ENCODE data around the gene CREG2.
A peak's percentile ranks its signal among the peaks of the same experiment; 100 is the strongest.

The CREG2 gene

DNA sequence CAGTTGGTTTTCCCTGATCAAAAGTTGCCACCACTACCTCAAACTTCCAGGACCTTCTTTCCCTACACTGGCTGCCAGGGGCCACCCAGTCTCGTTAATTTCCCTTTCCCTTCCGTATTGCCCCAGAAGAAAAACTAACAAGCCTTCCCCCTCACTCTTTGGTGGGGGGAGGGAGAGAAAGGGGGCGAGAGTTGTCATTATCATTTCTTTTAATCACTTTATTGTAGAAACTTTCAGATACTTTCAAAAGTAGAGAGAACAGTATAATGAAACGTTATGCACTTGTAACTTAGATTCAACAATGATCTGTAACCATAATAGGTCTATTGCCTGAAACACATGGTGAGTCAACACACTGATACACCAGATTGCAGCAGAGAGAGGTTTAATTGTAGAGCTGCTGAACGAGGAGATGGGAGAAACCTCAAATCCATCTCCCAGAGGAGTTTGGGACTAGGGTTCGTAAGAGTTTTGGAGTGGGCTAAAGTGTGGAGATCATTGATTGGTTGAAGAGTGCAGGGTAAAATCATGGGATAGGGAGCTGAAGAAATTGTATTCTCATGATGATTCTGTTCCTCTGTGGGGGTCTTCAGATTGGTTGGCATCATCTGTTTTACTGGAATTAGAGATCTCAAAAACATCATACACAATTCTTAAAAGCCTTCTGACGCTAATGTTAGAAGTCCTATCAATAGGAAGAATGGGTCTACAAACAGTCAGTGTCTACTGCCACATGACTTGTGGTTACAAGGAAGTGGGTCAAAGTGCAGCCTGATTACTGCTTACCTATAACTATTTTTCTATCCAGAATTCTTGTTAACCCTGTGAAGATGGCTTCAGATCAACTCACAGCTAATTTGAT is 76.2 kb downstream of the CREG2 start:
- Histone ChIP-seq H3K27me3 (ENCODE audit: insufficient read depth, poor library complexity, severe bottlenecking) (no peaks in the 10 kb centered on the region), H3K4me3 (replicated peaks; ENCODE audit: insufficient read depth, low read length) (no peak overlapping the region), H3K27ac (replicated peaks) (peak overlapping the region; percentile 42)
- TF ChIP-seq SPI1 (IDR thresholded peaks at IDR 0.05; ENCODE audit: borderline replicate concordance, low read depth) = no peak
- TF ChIP-seq GABPA (IDR thresholded peaks at IDR 0.05; ENCODE audit: low read depth) = no peak
- TF ChIP-seq, protein P1, sequence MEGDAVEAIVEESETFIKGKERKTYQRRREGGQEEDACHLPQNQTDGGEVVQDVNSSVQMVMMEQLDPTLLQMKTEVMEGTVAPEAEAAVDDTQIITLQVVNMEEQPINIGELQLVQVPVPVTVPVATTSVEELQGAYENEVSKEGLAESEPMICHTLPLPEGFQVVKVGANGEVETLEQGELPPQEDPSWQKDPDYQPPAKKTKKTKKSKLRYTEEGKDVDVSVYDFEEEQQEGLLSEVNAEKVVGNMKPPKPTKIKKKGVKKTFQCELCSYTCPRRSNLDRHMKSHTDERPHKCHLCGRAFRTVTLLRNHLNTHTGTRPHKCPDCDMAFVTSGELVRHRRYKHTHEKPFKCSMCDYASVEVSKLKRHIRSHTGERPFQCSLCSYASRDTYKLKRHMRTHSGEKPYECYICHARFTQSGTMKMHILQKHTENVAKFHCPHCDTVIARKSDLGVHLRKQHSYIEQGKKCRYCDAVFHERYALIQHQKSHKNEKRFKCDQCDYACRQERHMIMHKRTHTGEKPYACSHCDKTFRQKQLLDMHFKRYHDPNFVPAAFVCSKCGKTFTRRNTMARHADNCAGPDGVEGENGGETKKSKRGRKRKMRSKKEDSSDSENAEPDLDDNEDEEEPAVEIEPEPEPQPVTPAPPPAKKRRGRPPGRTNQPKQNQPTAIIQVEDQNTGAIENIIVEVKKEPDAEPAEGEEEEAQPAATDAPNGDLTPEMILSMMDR (IDR thresholded peaks at IDR 0.05; ENCODE audit: insufficient read depth, low read length) = no peak
- no peak for TF ChIP-seq POLR2AphosphoS5 (IDR thresholded peaks at IDR 0.05; ENCODE audit: low read depth)
- DNase-seq (ENCODE audit: low read depth in 1 of 2, low spot score in 1 of 2) = no peak

DNA sequence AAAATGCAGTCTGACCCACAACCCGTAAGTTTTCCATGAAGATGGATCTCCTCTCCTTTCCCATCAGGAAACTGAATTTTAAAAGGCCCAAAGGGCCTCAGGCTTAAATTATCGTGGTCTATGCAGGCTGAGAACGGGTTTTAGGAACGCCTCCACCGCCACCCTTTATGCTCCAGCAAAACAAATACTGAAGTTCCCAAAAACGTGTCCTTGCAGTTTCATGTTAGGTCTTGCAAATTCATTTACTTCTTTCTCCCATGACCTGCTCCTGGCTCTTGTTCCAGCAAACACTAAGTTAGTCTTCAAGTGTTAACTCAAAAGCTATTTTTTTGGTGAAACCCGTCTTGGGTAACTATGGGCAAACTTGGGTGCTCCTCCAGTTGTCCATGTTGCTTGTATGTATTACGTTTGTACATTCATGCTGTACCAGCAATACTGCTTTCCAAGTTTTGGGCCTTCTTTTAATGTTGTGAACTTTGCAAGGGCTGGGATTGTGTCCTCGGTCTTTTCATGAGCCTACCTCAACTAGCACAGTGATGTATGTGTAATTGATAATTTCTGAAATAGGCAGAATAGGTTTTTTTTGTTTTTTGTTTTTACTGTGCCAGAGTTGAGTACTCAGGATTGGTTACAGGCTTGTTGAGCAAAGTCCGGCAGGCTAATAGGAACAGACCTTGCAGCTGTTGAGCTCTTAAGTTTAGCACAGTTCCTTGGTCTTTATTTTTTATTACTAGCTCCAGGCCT is 77.0 kb downstream of the CREG2 start:
- TF ChIP-seq, protein P2, sequence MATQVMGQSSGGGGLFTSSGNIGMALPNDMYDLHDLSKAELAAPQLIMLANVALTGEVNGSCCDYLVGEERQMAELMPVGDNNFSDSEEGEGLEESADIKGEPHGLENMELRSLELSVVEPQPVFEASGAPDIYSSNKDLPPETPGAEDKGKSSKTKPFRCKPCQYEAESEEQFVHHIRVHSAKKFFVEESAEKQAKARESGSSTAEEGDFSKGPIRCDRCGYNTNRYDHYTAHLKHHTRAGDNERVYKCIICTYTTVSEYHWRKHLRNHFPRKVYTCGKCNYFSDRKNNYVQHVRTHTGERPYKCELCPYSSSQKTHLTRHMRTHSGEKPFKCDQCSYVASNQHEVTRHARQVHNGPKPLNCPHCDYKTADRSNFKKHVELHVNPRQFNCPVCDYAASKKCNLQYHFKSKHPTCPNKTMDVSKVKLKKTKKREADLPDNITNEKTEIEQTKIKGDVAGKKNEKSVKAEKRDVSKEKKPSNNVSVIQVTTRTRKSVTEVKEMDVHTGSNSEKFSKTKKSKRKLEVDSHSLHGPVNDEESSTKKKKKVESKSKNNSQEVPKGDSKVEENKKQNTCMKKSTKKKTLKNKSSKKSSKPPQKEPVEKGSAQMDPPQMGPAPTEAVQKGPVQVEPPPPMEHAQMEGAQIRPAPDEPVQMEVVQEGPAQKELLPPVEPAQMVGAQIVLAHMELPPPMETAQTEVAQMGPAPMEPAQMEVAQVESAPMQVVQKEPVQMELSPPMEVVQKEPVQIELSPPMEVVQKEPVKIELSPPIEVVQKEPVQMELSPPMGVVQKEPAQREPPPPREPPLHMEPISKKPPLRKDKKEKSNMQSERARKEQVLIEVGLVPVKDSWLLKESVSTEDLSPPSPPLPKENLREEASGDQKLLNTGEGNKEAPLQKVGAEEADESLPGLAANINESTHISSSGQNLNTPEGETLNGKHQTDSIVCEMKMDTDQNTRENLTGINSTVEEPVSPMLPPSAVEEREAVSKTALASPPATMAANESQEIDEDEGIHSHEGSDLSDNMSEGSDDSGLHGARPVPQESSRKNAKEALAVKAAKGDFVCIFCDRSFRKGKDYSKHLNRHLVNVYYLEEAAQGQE (IDR thresholded peaks at IDR 0.05; ENCODE audit: insufficient replicate concordance, low read depth) = no peak
- TF ChIP-seq POLR2AphosphoS5 (IDR thresholded peaks at IDR 0.05; ENCODE audit: low read depth) (no peak), GABPA (IDR thresholded peaks at IDR 0.05; ENCODE audit: low read depth) (no peak), SPI1 (IDR thresholded peaks at IDR 0.05; ENCODE audit: borderline replicate concordance, low read depth) (no peak)
- TF ChIP-seq, protein P1 (IDR thresholded peaks at IDR 0.05; ENCODE audit: insufficient read depth, low read length) = no peak
- H3K27me3 ChIP-seq (ENCODE audit: insufficient read depth, poor library complexity, severe bottlenecking) = no peaks in the 10 kb centered on the region
- DNase-seq (ENCODE audit: low read depth in 1 of 2, low spot score in 1 of 2) = no peak
- H3K27ac ChIP-seq (replicated peaks) = peak overlapping the region; percentile 50
- no peak overlapping the region for H3K4me3 ChIP-seq (replicated peaks; ENCODE audit: insufficient read depth, low read length)

DNA sequence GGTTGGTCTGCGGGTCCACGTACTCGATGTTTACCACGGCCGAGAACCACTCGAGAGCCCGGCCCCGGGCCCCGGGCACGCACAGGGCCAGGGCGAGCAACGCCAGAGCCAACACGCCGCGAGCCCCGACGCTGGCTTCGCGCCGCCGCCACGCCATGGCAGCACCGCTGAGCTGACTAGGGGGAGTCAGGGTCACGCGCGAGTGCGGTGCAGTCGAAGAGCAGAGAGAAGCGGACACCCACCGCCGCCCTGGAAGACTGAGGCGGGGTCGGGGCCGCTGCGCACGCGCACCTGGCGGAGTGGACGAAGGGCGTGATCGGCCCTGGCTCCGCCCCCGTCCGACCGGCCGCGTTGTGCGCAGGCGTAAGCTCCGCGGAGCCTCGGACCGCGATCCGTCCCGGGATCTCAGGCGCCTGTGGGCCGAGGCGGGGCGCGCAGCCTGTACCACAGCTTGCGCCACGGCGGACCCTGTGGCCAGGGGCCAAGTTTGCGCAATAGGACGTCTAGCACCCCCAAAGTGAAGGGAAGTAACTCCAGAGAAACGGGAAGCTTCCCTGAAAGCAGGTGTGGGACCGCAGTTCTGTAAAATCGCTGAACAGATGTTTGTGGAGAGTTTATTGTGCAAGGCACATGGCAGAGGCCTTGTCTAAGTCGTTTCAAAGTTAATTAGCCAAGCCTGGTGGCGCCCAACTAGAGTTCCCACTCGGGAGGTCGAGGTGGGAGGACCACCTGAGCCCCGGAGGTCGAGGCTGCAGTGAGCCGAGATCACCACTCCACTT is 78.7 kb downstream of the CREG2 start, which contains the start of gene RNF149:
Gene RNF149 (minus strand): TSS at position 270 of the 779 bp plus-strand sequence. CDS start 113 bp downstream, at position 157.
- TF ChIP-seq, protein P1 (IDR thresholded peaks at IDR 0.05; ENCODE audit: insufficient read depth, low read length) = no peak
- TF ChIP-seq GABPA (IDR thresholded peaks at IDR 0.05; ENCODE audit: low read depth) (peak; percentile 58; the same call in 1 of the 2 replicates), SPI1 (IDR thresholded peaks at IDR 0.05; ENCODE audit: borderline replicate concordance, low read depth) (peak; percentile 96), POLR2AphosphoS5 (IDR thresholded peaks at IDR 0.05; ENCODE audit: low read depth) (peak; percentile 100)
- TF ChIP-seq, protein P2 (IDR thresholded peaks at IDR 0.05; ENCODE audit: insufficient replicate concordance, low read depth) = peak; percentile 42
- H3K4me3 ChIP-seq (replicated peaks; ENCODE audit: insufficient read depth, low read length) = peak within 1 kb of the TSS; percentile 59
- H3K27me3 ChIP-seq (ENCODE audit: insufficient read depth, poor library complexity, severe bottlenecking) = no peaks in the 10 kb centered on the region
- peak; percentile 99 to 100 for DNase-seq (ENCODE audit: low read depth in 1 of 2, low spot score in 1 of 2)
- H3K27ac ChIP-seq (replicated peaks) = peak within 1 kb of the TSS; percentile 72

All from HL-60 (cell line).